GM18861 (cell line): ENCODE data around the gene METAP2.

Experiments
- ATAC-seq: cut with Tn5 transposase; IDR thresholded peaks from one replicate; pipeline ENCODE4 v1.9.1; 2021; ENCODE audit not compliant: unreplicated experiment

Gene METAP2

DNA sequence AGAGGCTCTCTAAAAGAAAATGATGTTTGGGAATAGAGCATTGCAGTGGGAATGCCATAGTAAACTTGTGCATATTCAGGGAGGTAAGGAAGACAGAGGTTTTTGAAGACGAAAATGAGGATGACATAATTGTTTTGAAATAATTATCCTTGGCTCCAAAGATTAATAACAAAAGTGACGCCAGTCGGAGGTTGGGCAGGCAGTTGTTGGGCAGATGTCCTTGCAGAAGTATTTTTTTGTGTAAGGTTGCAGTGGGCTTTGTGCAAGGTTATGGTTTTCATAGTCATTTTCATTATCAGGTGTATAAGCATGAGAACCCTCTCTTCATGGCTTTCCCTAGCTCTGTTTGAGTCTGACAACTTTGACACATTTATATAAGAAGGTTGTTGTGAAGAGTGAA, 35.3 kb downstream of the METAP2 start:
- no peak for ATAC-seq

DNA sequence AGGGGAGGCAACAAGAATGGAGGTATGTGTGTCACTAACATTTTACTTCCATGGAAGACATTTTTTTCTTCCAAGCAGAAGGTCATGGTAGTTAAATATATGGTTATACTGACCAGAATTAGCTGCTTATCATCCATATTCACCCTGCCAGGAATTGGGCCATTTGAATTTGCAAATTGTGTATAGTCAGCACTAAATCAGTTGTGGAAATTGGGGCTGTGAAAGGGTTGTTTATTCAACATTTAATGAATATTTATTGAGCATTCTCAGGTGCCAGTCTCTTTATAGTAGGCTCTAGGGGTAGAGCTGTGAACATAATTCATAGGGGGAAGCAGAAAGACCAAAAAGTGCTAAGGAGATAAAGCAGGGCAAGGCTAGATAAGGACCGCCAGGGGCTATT, 38.0 kb downstream of the METAP2 start:
- no peak for ATAC-seq

DNA sequence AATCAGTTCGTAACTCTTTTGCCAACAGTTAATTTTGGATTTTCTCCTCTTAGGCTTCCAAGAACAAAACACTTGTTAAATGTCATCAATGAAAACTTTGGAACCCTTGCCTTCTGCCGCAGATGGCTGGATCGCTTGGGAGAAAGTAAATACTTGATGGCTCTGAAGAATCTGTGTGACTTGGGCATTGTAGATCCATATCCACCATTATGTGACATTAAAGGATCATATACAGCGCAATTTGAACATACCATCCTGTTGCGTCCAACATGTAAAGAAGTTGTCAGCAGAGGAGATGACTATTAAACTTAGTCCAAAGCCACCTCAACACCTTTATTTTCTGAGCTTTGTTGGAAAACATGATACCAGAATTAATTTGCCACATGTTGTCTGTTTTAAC, 39.6 kb downstream of the METAP2 start:
- no peak for ATAC-seq

DNA sequence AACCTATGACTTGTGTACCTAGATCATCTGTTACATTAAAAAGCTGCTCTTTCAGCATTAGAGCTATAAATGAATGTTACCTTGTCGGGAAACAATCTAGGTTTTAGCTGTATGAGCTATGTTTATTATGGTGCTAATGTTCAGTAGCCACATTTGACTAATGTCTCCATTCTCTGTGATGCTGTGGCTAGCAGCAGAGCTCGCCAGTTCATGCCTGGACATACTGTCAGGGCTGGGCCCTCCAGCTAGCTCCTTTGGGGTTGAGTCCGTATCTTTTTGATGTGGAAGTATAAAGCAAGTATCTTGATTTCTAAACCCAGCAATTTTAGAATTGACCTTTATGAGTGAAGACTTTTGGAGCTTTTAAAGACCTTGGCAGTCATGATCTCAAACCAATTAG, 41.2 kb downstream of the METAP2 start:
- ATAC-seq = no peak

DNA sequence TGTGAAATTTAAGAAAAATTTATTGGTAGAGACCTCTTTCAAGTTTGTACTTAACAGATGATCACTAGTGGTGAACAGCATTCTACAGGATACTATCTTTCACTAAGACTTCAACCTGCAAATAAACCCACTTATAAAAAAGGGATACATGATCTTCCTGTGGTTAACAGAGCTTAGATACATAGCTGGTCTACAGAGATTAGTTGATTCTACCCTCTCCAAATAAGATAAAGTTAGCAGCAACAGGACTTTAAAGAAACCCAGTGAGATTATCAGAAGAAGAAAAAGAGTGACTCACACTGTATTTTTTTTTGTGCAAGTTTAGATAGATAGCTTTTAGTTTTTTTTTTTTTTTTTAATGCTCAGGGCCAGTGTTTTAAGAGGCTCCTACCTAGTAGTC, 42.8 kb downstream of the METAP2 start:
- no peak for ATAC-seq

DNA sequence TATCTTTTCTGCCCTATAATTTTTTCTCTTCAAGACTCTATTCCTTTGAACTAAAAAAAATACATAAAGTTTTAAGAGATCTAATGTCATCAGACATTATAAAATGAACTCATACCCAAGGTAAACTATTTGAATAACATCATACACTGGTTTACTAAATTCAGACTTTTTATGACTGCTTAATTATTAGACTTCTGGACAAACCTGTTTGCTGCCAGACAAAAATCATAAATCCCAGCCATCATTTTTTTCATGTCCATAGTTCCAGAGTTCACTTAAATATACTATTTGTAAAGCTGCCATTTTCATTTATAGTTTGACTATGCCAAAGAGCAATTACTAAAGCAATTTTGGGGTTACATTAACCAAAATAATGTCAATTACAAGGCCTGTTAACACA, 43.3 kb downstream of the METAP2 start:
- no peak for ATAC-seq

DNA sequence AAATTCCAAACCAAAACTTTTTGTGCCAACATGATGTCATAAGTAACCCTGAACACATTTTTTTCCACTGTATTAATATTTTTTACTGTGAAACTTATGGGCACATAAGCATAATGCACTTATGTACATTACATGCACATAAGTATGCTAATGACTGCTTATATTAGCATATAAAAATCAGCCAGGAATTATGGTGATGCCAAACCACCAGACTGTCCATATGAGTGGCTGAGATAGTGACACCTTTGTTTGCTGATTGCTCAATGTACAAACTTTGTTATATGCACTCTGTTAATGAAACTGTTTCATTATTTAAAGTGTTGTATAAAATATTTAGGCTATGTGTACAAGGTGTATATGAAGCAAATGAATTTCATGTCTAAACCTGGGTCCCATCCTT, 45.0 kb downstream of the METAP2 start:
- ATAC-seq = no peak

DNA sequence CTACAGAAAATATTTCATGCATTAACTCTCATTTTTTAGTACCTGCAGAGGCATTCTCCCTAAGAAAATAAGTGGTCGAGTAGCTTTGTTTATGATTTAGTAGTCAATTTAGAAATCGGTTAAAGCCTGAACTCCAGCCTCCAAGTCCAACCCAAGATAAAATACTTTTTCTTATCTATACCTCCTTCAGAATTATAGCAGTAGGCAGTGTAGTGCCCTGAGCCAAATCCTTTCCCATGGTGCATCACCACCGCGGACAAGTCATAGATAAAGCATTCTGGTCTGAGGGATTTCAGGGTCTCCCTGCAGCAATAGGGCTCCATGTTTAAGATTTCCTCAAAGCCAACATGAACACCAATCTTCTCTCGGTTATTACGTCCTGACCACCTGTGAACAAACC, 46.9 kb downstream of the METAP2 start:
- no peak for ATAC-seq

DNA sequence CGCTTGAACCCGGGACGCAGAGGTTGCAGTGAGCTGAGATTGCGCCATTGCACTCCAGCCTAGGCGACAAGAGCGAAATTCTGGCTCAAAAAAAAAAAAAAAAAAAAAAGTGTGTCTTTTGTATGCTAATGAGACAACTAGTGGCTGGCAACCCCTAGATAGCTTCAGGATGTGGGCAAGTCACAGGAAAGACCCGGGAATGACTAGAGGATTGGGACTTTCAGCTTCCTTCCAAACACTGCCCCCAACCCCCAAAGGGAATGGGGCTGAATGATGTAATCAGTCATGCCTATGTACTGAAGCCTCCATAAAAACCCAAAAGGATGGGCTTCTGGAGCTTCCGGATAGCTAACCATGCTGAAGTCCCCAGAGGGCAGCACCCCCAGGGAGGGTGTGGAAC, 48.7 kb downstream of the METAP2 start:
- ATAC-seq = no peak

DNA sequence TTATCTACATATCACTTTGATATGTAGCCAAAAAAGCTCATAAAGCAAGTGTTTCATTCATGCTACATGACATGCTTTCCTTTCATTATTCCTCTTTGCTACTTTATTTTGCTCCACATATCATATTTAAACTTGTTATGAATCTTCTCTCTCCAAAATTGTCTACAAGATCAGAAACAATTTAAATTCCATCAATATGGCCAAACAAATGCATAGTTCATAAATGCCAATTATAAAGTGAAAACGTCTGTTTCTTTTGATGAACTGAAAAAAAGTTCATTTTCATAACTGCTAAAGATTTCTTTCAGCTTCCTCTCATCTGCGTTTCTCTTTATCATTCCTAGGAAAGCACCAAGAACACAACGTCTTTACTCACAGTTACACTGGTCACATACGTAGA, 54.5 kb downstream of the METAP2 start:
- no peak for ATAC-seq

DNA sequence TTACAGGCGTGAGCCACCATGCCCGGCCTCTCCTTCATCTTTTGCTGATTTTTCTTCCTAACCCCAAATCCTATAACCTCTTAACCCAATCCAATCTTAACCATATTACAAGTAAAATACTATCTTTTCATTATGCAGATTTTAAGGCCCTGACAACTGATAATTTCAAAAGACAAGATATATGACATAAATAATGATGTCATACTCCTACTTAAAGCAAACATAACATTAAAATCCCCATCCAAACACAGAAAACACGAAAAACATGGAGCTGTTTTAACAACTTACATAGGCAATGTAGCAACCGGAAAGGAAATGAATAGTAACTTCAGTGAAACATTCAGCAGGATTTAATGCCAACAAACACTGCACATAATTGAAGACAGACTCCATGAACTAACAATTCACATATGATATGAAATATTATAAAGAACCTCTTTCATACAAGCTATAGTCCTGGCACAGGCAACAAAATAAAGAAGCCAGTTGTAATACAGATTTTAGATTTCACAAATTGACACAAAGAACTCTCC, 55.8 kb downstream of the METAP2 start:
- ATAC-seq = no peak

DNA sequence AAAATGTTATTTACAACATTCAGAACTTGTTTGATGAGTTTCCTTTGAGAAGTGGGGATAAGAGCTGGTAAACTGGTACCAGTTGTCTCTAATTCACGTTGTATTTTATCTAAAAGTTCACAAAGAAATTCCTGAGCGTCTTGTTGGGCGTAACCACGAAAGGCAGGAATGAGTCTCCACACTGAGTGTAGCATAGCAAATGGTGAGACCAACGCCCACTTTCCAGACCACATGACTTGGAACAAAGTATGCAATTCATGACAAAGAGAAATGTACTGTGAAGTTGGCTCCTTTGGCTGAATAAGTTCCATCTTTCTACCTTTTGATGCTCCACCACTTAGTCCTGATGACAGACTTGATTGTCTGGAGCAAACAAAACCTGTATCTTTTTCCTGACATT, 58.9 kb downstream of the METAP2 start:
- ATAC-seq = no peak

DNA sequence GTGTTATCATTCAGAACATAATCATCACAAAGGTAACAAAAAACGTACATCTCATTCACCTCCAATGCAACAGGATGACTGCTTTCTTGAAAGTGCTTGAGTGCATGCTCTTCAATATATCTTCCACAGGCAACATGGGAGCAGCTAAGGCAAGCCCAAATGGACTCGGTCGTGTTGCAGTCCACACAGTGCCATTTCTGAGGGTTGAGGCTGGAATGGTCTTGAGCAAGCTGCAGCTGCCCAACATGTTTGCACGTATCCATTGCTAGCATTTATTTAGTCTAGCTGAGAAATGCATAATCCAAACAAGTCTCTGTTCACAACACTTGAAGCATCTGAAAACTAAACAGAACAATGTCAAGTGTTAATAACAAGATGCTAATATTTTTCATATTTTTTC, 60.0 kb downstream of the METAP2 start:
- no peak for ATAC-seq

DNA sequence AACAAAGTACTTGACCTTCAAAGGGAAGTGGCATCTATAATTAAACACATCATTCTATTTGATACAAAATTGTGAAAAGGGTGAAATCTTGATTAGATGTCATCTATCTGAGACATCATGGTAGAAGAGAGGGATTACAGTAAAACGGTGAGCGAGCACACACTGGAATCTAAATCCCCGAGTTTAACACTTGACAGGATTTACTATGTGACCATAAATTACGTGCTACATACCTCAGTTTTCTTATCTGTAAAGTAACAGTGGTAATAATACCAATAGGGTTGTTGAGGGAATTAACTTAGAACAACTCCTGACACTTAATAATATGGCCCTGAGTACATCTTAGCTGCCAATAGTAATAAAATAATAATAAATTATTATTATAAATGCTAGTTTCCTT, 64.1 kb downstream of the METAP2 start:
- no peak for ATAC-seq

DNA sequence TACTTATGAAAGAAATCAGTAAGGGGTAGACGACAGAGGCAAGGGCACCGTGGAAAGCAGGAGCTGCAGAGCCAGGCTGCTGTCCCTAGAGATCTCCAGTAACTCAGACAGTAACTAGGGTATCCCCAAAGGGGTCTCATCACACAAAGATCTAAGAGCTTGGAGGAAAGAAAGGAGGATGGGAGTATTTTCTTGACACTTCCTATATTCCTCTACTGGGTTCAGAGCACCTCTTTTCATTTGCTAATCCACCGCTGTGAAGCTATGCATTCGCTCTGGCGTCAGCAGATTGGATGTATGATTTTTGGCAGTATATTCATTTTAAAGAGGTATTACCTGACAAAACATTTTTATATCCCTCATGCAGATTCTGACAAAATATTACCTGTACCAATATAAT, 64.7 kb downstream of the METAP2 start:
- ATAC-seq = no peak

DNA sequence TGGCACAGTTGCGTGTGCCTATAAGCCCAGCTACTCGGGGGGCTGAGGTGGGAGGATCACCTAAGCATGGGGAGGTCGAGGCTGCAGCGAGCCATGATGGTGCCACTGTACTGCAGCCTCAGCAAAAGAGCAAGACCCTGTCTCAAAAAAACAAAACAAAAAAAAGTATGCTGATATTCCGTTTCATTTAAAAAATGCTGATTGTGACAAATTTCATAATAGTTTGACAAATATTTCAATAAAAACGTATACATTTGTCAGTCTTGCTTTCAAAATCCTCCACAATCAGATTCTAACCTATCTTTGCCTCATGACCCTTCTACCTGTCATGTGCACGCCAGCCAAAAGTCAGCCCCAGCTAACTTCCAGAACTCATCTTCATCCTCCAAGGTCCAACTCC, 67.5 kb downstream of the METAP2 start:
- no peak for ATAC-seq

DNA sequence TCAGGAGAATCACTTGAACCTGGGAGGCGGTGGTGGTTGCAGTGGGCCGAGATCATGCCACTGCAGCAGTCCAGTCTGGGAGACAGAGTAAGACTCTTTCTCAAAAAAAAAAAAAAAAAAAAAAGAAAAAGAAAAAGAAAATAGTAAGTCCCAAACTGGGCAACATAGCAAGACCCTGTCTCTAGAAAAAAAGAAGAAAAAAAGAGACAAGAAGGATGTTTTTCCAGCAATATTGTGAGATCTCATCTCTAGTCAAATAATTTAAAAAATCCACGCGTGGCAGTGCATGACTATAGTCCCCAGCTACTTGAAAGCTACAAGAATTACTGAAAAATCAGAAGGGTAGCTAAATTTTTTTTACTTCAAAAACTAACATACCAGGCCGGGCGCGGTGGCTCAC, 69.4 kb downstream of the METAP2 start:
- ATAC-seq = no peak

DNA sequence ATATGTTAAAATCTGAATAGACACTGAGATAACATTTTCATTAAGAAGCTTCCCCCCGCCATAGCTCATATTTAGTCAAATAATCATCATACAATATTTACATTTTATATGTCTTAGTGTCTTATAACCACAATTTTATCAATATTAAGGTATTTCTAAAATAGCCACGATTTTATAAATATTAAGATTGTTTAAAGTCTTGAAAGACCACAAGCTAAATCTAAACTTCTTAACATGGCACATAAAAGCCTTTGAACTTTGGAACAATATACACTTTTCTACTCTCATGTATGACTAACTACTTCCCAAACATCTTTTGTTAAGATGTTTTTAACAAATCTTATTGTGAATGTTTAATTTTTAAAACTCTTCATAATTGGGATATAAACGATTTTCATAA, 70.8 kb downstream of the METAP2 start:
- no peak for ATAC-seq

DNA sequence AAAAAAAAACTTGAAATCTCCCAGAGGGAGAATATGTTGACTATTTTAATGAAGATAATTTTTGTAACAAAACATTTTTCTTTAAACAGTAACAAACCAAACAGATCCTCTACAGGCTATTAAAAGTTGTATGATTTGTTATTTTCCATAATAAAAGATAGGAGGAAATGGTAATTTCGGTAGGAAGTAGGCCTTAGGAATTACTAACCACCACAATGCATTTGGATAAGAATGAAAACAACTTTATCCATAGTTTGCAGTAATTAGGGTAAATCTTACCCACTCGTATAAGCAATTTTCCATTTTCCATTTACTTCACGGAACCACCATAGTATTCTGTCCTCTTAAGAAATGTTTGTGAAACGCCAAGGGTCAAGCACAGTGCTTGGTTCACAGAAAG, 71.4 kb downstream of the METAP2 start:
- ATAC-seq = no peak

DNA sequence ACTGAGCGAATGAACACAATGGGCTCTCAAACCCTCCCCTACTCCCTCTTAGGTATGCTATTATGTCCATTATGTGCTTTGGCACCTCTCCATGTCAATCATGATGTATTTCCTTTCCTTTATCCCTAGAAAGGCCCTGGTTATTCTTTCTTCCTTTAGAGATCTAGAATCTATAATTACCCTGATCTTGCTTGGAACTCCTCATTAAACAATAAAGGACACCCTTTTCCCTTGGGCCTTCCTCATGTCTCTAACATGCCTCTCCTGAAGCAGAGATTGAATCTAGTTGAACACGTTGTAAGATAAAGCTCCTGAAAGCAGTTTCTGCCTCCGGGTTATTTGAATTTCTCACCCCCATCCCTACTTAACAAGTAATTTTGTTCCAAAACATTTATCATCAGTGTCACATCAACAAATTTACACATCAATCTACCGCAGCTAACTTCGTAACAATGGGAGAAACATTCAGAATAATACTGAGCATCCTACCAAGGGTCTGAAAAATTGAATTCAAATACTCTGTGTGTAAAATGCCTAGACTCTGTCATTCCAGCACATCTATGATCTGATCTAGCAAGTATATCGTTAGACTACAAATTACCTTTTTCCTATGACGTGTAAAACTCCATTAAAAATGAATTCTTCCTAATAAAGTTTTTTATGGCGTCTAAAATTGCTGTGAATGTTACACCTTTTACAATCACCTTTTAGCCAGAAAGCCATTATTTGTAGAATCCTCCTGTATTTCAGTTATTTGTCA, 72.0 kb downstream of the METAP2 start:
- no peak for ATAC-seq

DNA sequence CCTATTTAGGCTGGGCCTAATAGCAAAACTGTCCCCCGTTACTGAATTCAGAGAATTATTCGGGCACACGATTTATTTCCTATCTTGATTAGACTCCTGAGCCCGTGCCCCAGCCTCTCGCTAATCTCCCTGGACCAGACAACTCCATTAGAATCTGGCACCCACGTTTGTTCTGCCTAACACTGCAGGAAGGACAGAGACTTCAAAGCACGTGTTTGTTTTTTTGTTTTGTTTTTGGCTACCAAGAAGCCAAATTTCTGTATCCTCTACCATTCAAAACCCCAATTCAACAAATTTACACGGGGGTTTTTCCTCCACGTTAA, 72.5 kb downstream of the METAP2 start:
- no peak for ATAC-seq

DNA sequence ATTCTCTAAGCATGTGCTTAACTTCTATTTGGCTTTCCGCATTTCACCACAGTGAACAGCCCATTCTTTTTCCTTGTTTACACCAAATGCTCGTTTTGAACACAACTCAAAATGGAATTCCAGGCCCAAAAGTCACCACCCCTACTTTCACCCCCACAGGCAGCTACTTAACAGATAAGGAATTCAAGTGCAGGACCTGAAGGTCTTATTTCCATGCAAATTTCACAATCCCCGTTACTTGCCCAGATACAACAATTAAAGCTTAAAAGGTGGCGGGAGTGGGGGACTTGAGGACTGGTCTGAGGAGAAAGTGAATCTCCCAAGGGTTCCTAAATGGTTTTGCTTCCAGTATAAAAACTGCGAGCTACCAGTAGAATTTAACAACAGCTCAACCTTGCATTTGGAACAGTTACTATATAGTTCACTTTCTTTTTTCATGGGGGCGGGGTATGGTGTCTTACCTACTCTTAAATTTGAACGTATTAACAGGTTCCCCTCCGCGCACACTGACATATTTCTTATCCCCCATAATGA, 73.6 kb downstream of the METAP2 start:
- no peak for ATAC-seq

DNA sequence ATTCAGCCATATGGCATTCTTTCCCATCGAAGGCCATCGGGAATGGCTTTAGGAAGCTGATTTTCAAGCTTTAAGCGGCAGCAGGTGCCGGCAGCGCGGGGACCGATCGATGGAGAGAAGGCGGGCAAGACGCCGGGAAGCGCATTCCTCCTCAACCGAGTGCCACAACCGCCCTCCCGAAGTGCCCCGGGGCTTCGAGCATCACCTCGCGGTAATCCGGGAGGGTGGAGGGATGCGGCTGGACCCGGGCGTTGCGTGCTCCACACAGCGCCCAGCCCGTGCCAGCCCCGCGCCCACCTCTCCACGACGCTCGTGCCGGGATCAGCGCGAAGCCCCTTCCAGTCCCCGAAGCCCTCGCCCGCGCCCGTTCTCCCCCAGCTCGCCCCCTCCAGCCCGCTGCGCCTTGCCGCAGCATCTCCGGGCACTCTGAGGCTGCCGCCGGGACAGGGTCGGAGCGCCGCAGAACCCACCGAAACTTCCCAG, 74.1 kb downstream of the METAP2 start:
- ATAC-seq = no peak
